GM12892 (cell line): ENCODE results near the gene IRX2.

ENCODE experiments used
- POLR2A ChIP-seq: IDR thresholded peaks from 2 replicates; pipeline ENCODE4 v1.6.1; 2011; ENCODE audit warnings: low read depth, low read length, control low read depth
- POLR2AphosphoS5 ChIP-seq: IDR thresholded peaks from 2 replicates; pipeline ENCODE4 v1.6.1; 2011; ENCODE audit warnings: low read depth, low read length, control low read depth
- TAF1 ChIP-seq: IDR thresholded peaks from 2 replicates; pipeline ENCODE4 v1.6.1; 2011; ENCODE audit warnings: low read depth, mild to moderate bottlenecking, control low read depth, low read length, borderline replicate concordance

DNA sequence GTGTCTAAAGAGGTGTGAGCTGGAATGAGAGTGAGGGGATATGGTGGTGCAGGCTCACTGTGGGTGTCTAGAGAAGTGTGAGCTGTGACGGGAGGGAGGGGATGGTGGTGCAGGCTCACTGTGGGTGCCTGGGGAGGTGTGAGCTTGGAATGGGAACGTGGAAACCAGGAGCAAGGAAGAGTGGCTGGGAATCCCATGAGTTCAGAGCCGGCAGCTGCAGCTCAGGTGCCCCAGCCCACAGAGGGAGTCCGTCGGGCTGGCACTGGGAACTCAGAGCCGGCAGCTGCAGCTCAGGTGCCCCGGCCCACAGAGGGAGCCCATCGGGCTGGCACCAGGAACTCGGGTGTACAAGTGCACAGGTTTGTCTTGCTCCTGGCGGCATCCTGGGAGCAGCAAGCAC lies 45.6 kb downstream of the IRX2 start:
- TF ChIP-seq POLR2A, result no peak
- no peak for TF ChIP-seq TAF1
- TF ChIP-seq POLR2AphosphoS5, result no peak
